HG02973 (cell line): Measurements from ENCODE around the gene CELF4.
"Not testable (repeated sequence)": the region's sequence is repeated elsewhere in the genome, so short reads cannot be mapped to it uniquely, and the experiment has no call there.

ENCODE experiments used
- ATAC-seq: cut with Tn5 transposase; IDR thresholded peaks from one replicate; pipeline ENCODE4 v1.9.1; 2021; ENCODE audit warnings: moderate library complexity; ENCODE audit not compliant: unreplicated experiment

CELF4 gene

GRCh38 chr18:37473195-37473840 lies 92.3 kb downstream of the CELF4 start:
- no peak for ATAC-seq

DNA sequence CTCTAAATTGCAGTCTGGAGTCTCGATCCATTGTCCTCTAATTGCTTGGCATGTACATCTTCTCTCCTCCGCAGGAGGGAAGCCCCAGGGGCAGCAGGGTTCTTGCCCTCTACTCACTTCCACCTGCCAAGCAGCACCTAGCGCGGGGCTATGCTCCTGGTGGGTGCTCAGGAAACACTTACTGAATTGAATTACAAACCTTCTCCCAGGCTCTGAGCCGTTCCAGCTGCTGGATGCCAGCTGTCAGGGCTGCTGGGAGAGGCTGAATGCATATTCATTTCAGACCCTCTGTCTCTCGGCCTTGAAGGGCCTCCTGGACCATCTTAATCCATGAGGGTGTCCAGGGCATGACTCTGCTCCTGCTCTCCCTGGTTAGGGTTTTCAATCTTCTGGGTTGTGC lies 94.0 kb downstream of the CELF4 start:
- no peak for ATAC-seq

DNA sequence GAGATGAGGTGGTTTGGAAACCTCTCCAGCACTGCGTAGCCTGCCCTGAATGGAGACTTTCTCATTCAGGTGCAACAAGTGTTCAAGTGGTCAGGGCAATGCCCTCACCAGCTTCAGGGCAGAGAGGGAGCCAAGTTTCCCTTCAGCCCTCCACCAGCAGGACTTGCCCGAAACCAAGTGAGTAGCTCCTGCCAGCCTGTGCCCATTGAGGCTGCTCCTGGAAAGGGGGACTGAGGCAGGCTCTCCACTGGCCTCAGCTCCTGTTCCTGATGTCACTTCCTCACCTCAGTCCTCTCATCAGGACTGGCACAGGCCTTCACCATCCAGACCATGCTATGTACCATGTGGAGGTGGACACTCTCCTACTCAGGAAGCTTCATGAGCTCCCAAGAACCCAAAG lies 94.6 kb downstream of the CELF4 start:
- ATAC-seq: no peak

DNA sequence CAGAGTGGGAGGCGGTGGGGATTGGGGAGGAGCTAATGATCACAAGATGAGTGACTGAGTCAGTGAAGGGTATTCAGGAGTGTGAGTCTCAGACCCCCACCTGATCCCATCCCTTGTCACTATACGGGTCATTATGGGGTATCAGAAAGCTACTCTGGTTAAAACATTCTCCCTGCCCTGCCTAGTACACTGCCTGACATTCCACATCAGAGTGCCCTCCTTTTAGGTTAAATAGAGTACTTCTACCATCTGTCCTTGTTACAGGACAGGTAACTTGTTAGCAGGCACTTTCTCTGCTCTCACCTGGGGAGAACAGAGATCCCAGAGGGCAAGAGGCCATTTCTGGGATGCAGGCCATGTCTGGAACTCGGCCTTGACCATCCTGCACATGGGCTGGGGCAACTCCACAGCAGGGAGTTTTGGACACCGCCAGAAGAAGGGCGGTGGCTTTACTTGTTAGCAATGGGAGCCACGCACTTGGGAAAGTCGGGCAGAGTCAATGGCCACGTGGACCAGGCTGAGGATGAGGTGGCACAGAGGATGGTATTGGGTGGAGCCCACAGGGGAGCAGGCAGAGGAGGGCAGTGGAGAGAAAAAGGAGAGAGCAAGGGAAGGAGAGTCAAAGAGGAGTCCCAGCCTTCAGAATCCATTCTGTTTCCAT lies 98.5 kb downstream of the CELF4 start:
- no peak for ATAC-seq

GRCh38 chr18:37465958-37466357 lies 99.6 kb downstream of the CELF4 start:
- no peak for ATAC-seq

GRCh38 chr18:37464257-37464656 lies 101.3 kb downstream of the CELF4 start:
- ATAC-seq: no peak

DNA sequence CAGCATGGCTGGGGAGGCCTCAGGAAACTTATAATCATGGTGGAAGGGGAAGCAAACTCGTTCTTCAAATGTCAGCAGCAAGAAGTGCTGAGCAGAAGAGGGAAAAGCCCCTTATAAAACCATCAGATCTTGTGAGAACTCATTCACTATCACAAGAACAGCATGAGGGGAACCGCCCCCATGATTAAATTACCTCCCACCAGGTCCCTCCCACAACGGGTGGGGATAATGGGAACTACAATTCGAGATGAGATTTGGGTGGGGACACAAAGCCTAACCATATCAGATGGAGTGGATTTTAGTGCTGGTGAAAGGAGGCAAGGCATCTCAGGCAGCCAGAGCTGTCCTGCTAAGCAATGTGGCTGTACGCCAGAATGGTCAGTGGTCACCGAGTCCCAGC lies 104.3 kb downstream of the CELF4 start:
- not testable (repeated sequence) for ATAC-seq

- no peak for ATAC-seq
Measured at GRCh38 chr18:37460604-37461003, 105.0 kb downstream of the CELF4 start.

DNA sequence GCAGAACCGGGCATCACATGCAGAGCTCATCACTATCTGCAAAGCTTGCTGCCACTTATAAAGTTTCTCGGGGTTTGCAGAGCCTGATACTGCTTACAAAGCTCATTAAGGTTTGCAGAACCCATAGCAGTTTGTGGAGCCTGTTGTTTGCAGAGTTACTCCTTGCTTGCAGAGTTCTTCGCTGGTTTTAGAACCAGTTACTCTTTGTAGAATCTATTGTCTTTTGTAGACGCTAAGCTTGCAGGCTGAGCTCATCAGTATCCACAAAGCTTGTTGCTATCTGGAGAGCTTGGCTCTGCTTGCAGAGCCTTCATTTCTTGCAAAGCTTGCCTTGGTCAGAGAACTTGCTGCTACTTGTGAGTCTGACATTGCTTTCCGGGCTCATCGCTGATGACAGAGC lies 106.9 kb downstream of the CELF4 start:
- ATAC-seq: no peak

DNA sequence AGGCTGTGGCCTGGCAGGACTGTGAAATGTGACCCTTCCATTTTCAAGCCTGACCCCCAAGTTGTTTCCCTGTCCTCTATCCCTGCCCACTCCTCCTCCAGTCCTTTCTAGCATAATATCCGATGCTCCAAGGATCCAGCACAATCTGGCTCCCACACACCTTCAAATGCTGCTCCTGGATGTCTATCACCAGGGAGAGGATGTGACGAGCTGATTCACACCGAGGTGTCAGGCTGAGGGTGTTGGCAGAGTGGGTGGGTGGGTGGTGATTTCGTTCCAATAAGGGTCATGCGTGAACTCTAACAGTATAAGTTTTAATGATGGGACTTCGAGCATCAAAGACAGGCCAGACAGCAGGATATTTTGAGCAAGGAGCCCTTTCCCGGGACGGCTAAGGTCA lies 107.8 kb downstream of the CELF4 start:
- ATAC-seq: no peak

DNA sequence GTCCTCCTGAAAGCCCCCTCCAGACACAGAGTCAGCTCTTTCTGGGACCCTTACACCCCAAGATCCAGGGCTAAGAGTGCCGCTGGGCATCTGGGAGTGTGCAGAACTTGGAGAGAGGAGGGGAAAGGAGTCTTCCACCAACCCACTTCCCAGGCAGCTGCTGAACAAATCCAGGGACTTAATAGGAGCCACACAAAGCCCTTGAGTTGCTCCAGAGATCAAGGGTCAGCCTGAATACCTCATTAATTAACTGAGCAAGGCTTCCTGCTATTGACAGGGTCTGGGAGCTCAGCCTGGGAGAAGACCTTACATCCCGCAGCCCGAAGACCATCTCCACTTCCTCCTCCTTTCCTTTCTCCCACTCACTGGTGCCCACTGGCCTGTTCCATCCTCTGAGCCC lies 108.3 kb downstream of the CELF4 start:
- no peak for ATAC-seq

- ATAC-seq: no peak
Measured at GRCh38 chr18:37456873-37457272, 108.7 kb downstream of the CELF4 start.

DNA sequence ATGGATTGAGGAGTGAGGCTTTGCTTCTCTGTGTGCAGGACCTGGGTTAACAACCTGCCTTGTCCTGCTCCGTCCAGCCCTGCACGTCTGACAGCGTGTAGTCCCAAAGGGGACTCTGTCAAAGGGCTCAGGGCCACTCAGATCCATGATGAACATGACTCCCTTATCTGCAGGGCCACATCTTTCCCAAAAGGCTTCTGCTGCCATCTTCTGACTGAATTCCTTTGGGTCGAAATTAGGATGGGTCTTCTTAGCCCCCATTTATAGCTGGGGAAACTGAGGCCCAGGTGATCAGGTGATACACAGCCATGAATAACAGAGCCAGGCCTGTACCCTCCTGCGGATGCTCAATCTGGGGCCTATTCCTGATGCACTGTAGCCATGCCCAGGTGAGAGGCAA lies 109.2 kb downstream of the CELF4 start:
- ATAC-seq: no peak

DNA sequence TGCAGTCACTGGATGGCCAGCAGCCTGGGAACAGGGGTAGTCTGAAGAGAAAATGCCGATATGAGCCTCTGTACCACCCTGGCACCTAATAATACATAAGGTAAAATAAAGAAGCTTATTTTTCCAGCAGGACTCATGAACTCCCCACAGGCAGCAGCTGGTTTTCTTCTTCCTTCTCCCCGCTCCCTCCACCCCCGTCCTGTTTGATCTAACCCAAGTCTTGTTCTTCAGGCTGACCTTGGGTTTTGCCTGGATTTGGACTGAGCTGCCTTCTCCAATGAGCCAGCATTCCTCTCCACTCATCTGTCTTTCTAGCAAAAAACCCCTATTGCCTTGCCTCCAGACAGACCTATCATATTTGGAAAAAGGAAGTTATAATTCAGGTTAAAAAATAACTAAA lies 111.8 kb downstream of the CELF4 start:
- no peak for ATAC-seq

DNA sequence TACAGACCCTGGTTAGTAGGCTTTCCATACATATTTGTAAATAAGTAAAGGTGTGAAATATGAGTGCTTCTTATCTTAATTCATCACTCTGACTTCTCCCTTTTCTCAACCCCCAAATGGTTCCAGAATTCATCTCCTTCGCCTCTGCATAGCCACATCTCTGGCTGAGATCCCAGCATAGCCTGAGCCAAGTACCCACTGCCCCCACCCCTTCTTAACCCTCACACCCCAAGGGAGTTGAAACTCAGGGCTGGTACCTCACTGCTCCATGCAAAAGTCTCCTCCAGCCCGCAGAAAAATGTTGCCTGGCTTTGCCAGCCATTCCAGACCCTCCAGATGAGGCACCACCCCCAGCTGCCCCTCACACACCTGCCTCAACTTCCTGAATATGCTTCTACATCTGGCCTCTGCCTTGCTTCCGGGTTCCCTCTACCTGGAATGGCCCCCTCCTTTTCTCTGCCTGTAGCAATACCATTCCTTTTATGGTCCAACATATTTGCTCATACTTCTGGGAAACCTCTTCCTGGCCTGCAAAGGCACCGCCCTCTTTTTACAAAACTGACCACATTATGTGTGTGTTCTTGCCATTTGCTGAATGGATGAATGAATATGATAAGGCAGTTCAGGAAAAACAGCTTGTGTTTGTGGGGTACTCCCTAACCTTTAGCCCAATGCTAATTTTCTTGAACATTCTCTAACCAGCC lies 112.8 kb downstream of the CELF4 start:
- ATAC-seq: no peak

DNA sequence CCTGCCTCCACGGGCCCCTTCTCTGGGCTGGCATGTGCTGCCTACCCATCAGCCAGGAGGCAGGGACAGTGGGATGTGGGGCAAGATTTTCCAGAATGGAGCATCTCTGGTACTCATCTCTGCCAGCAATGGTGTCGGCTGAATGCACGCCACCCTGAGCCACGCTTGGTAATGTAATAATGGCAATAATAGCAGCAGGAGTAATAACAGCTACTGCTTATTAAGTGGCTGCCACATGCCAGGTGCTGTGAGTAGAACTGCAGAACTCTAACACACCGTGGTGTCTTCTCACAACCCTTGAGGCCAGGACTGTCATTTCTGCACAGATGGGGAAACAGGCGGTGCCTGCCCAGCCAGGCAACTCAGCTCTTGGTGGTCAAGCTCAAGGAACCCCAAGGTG lies 113.6 kb downstream of the CELF4 start:
- no peak for ATAC-seq

GRCh38 chr18:37451239-37451825 lies 114.3 kb downstream of the CELF4 start:
- ATAC-seq: no peak

DNA sequence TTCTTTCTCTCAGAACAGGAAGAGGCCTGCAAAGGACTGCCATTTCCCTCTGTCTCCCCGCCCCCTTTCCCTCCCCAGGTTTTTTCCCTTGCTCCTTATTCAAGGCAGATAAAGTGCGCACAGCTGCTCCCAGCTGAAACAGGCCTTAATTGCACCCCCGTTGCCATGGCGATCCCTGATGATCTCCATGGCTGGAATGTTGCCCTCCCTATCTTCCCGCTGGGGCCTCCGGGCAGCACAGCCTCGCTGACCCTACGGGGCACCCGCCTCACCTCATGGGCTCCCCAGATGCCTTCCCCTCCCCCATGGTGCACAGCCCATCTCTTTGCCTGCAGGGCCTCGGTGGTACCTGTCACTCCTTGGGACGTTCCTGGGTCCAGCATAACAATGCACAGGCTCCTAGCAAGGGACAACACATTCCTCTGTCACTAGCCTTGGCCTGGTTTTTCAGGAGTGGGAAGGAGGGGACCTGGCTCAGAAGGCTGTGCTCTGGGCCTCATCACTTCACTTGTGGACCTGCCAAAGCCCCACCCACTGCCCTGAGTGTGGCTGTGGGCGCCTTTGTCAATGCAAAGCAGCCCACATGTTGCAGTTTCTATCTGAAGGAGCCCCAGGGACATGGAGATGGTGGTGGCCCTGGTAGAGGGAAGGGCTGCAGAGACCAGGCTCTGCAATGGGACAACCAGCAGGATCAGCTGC lies 115.0 kb downstream of the CELF4 start:
- no peak for ATAC-seq

- ATAC-seq: no peak
Measured at GRCh38 chr18:37449618-37450017, 116.0 kb downstream of the CELF4 start.

DNA sequence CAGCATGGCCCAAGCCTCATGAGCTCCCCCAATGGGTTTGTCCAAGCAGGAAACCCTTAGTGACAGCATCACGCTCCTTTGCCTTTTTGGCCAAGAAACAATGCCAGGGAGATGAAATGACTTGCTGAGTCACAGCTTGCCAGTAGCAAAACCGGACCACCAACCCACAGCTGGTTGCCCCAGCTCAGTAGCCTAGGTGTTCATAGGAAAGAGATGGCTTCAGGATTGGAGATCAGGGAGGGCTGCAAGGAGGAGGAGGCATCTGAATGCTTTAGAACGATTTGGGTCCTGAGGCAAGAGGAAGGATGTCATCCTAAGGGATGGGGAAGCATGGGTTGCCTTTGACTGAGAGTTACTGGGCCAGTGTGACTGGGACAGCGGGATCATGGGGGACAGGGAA lies 116.7 kb downstream of the CELF4 start:
- ATAC-seq: no peak
